ENCODE measurements around the gene C19orf53. TPM values are rescaled to one million over a fixed set of nuclear protein-coding genes. Genes with fewer than 3 reads are reported as not detected.

The C19orf53 gene
- 100 to 1,000 TPM; 158 to 283 (median 222) TPM for total RNA-seq

GRCh38 chr19:13774217-13775191 is at the start of gene C19orf53:
TSS of gene C19orf53 (plus strand) at chr19:13774456. CDS start at chr19:13774478, 22 bp downstream.
- peak within 1 kb of the TSS; percentile 84 to 100 (median 100) for H3K4me3 ChIP-seq
- H3K9me3 ChIP-seq, result no peaks in the 10 kb centered on the region
- intact Hi-C loops (cut with DNase I; ENCODE audit: low total_unique reads) (loop anchor here (1.0 kb wide), 1 partner anchor 43 kb away; no protein-coding TSS in a partner anchor), in situ Hi-C loops (cut with MboI; ENCODE audit: low sequenced_read_pairs in 4 of 4) (loop anchor here in 1 of 4 donors (10.0 kb wide), 1 partner anchor 90 kb away; no protein-coding TSS in a partner anchor)
- H3K27me3 ChIP-seq, result no peaks in the 10 kb centered on the region
- H3K27ac ChIP-seq, result peak within 1 kb of the TSS; percentile 84 to 97 (median 96)
- ATAC-seq (peak; percentile 100), DNase-seq (peak; percentile 86 to 89)
- TF ChIP-seq POLR2A (IDR thresholded peaks at IDR 0.05), result peak; percentile 72 to 89
- TF ChIP-seq, protein P1, sequence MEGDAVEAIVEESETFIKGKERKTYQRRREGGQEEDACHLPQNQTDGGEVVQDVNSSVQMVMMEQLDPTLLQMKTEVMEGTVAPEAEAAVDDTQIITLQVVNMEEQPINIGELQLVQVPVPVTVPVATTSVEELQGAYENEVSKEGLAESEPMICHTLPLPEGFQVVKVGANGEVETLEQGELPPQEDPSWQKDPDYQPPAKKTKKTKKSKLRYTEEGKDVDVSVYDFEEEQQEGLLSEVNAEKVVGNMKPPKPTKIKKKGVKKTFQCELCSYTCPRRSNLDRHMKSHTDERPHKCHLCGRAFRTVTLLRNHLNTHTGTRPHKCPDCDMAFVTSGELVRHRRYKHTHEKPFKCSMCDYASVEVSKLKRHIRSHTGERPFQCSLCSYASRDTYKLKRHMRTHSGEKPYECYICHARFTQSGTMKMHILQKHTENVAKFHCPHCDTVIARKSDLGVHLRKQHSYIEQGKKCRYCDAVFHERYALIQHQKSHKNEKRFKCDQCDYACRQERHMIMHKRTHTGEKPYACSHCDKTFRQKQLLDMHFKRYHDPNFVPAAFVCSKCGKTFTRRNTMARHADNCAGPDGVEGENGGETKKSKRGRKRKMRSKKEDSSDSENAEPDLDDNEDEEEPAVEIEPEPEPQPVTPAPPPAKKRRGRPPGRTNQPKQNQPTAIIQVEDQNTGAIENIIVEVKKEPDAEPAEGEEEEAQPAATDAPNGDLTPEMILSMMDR (IDR thresholded peaks at IDR 0.05 in 4 of 5, conservative IDR thresholded peaks at IDR 0.05 in 1 of 5), result peak in 1 of 5 experiments; percentile 22
- peaks cover 0 to 45% of the 10 kb centered on the region in 2 donors for H3K36me3 ChIP-seq
- H3K4me1 ChIP-seq, result peaks cover 14% of the 10 kb centered on the region in 2 donors

DNA sequence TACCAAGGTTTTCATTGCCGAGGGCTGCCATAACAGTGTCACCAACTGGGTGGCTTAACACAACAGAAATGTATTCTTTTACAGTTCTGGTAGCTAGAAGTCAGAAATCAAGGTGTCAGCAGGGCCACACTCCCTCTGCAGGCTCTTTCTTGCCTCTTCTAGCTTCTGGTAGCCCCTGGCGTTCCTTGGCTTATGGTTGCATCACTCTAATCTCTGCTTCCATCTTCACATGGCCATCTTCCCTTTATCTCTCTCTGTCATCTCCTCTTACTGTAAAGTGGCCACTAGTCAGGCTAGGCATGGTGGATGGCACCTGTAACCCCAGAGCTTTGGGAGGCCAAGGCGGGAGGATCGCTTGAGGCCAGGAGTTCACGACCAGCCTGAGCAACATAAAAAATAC is 47.9 kb upstream of the C19orf53 start:
- H3K9me3 ChIP-seq, result no peaks in the 10 kb centered on the region
- in situ Hi-C loops (cut with MboI; ENCODE audit: low sequenced_read_pairs in 4 of 4) (no loop called here), intact Hi-C loops (cut with DNase I; ENCODE audit: low total_unique reads) (no loop called here)
- H3K36me3 ChIP-seq, result no peaks in the 10 kb centered on the region
- H3K4me3 ChIP-seq, result no peak overlapping the region
- no peak for ATAC-seq
- DNase-seq, result no peak
- no peak overlapping the region for H3K27ac ChIP-seq
- no peak for TF ChIP-seq POLR2A (IDR thresholded peaks at IDR 0.05)
- TF ChIP-seq, protein P1 (IDR thresholded peaks at IDR 0.05 in 4 of 5, conservative IDR thresholded peaks at IDR 0.05 in 1 of 5), result no peak
- no peaks in the 10 kb centered on the region for H3K27me3 ChIP-seq
- H3K4me1 ChIP-seq, result peaks cover 4 to 6% of the 10 kb centered on the region in 2 donors

DNA sequence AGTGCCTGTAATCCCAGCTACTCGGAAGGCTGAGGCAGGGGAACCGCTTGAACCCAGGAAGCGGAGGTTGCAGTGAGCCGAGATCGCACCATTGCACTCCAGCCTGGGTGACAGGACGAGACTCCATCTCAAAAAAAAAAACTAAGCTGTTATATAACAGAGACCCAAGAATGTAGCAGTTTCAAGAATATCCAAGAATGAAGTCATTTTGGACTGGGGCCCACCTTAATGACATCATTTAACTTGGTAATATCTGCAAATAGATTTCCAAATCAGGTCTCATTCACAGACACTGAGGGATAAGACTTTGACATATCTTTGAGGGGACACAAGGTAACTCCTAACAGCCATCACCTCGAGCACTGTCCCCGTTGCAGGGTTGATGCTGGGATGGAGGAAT is 46.5 kb upstream of the C19orf53 start:
- no peak overlapping the region for H3K27ac ChIP-seq
- H3K27me3 ChIP-seq, result no peaks in the 10 kb centered on the region
- no peaks in the 10 kb centered on the region for H3K36me3 ChIP-seq

DNA sequence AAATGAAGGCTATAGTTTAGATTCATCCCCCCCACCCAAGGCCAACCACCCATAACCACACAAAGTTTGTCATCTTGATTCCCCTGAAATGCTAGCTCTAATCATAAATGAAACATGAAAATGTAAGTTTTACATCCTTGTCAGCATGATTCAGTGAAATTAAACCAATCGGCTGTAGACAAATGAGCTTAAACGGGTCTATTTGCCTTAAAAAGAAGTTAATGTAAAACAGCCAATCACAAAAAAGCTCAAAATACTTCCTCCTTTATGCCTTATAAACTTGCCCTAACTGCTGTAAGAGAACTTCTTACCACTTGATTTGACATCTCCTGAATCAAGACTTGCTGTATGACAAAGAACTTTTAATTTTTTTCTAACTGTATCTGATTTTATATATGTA is 44.4 kb upstream of the C19orf53 start:
- TF ChIP-seq, protein P1 (IDR thresholded peaks at IDR 0.05 in 4 of 5, conservative IDR thresholded peaks at IDR 0.05 in 1 of 5), result no peak
- TF ChIP-seq POLR2A (IDR thresholded peaks at IDR 0.05), result no peak
- Histone ChIP-seq H3K36me3 (no peaks in the 10 kb centered on the region), H3K27me3 (no peaks in the 10 kb centered on the region), H3K4me1 (peaks cover 10% of the 10 kb centered on the region in 2 donors), H3K9me3 (no peaks in the 10 kb centered on the region), H3K27ac (no peak overlapping the region), H3K4me3 (no peak overlapping the region)
- intact Hi-C loops (cut with DNase I; ENCODE audit: low total_unique reads), result loop anchor here (2.0 kb wide), 1 partner anchor 133 kb away; no protein-coding TSS in a partner anchor
- in situ Hi-C loops (cut with MboI; ENCODE audit: low sequenced_read_pairs in 4 of 4), result no loop called here
- ATAC-seq (no peak), DNase-seq (no peak)

More for the DNA sequence above, 46.5 kb upstream of the C19orf53 start:
- DNase-seq (no peak), ATAC-seq (no peak)
- intact Hi-C loops (cut with DNase I; ENCODE audit: low total_unique reads) (no loop called here), in situ Hi-C loops (cut with MboI; ENCODE audit: low sequenced_read_pairs in 4 of 4) (no loop called here)
- no peak overlapping the region for H3K4me3 ChIP-seq
- peaks cover 10% of the 10 kb centered on the region in 2 donors for H3K4me1 ChIP-seq
- H3K9me3 ChIP-seq, result no peaks in the 10 kb centered on the region
- no peak for TF ChIP-seq POLR2A (IDR thresholded peaks at IDR 0.05)
- TF ChIP-seq, protein P1 (IDR thresholded peaks at IDR 0.05 in 4 of 5, conservative IDR thresholded peaks at IDR 0.05 in 1 of 5), result no peak
